CD4-positive, alpha-beta memory T cell (primary cell): ENCODE data around the gene SORCS2. TPM values are rescaled to one million over a fixed set of nuclear protein-coding genes. Genes with fewer than 3 reads are reported as not detected.
"Not testable (repeated sequence)": the region's sequence is repeated elsewhere in the genome, so short reads cannot be mapped to it uniquely, and the experiment has no call there.

ENCODE experiments used
- CTCF ChIA-PET: fragments of 350-600 bp; sonication (Branson Sonifier 250); formaldehyde crosslinking; loops from one replicate; lab custom pipeline; 2021; ENCODE audit warnings: inconsistent platforms; ENCODE audit not compliant: partially characterized antibody; lab: Charles Lee
- POLR2A ChIA-PET: fragments of 350-600 bp; sonication (Branson Sonifier 250); formaldehyde crosslinking; loops from one replicate; lab custom pipeline; 2021; ENCODE audit not compliant: partially characterized antibody; lab: Charles Lee
- DNase-seq, 5 donors: peaks; one replicate each; pipeline versions ENCODE4 v3.0.0 to v3.0.0-alpha.2; 2020 to 2022; ENCODE audit warnings: mixed read lengths in 1 of 5
- H3K27ac ChIP-seq: one replicate; pipeline ENCODE4 v1.7.0; 2013; ENCODE audit warnings: low read depth, low read length
- H3K27me3 ChIP-seq: 2 replicates; pipeline ENCODE4 v1.7.0; 2013; ENCODE audit warnings: mild to moderate bottlenecking, low read length, moderate library complexity; ENCODE audit not compliant: insufficient read depth
- H3K36me3 ChIP-seq: 2 replicates; pipeline ENCODE4 v1.7.0; 2013; ENCODE audit warnings: mild to moderate bottlenecking, low read length, moderate library complexity; ENCODE audit not compliant: insufficient read depth
- H3K4me1 ChIP-seq: 2 replicates; pipeline ENCODE4 v1.7.0; 2013; ENCODE audit warnings: mild to moderate bottlenecking, low read length, moderate library complexity; ENCODE audit not compliant: insufficient read depth
- H3K4me3 ChIP-seq, 2 donors: one replicate each; pipeline ENCODE4 v1.7.0; 2013; ENCODE audit warnings: low read length in 2 of 2, mild to moderate bottlenecking in 1 of 2
- H3K9me3 ChIP-seq, 2 donors: one replicate each; pipeline ENCODE4 v1.7.0; 2013; ENCODE audit warnings: low read length in 2 of 2, control low read depth in 1 of 2; ENCODE audit not compliant: control insufficient read depth in 1 of 2
- H3K27ac Mint-ChIP-seq, 7 donors: one replicate each; pipeline ENCODE4 v1.8.0; 2020 to 2021; ENCODE audit warnings: mixed read lengths in 7 of 7, mild to moderate bottlenecking in 6 of 7, inconsistent platforms in 3 of 7, moderate library complexity in 3 of 7
- H3K27me3 Mint-ChIP-seq, 2 donors: one replicate each; pipeline ENCODE4 v1.8.0; 2020 to 2021; ENCODE audit warnings: mixed read lengths in 2 of 2
- H3K36me3 Mint-ChIP-seq, 2 donors: one replicate each; pipeline ENCODE4 v1.8.0; 2020 to 2021; ENCODE audit warnings: mixed read lengths in 2 of 2, inconsistent platforms in 1 of 2, mild to moderate bottlenecking in 1 of 2
- H3K4me1 Mint-ChIP-seq, 4 donors: one replicate each; pipeline ENCODE4 v1.8.0; 2020 to 2021; ENCODE audit warnings: mixed read lengths in 4 of 4, mild to moderate bottlenecking in 1 of 4
- H3K4me3 Mint-ChIP-seq, 8 donors: one replicate each; pipeline ENCODE4 v1.8.0; 2020 to 2021; ENCODE audit warnings: mixed read lengths in 8 of 8, mild to moderate bottlenecking in 7 of 8, moderate library complexity in 6 of 8, inconsistent platforms in 3 of 8
- H3K9me3 Mint-ChIP-seq, 8 donors: one replicate each; pipeline ENCODE4 v1.8.0; 2020 to 2021; ENCODE audit warnings: mixed read lengths in 8 of 8, mild to moderate bottlenecking in 5 of 8, inconsistent platforms in 3 of 8, moderate library complexity in 1 of 8
- intact Hi-C: fragments of 100-400 bp; cut with micrococcal nuclease; formaldehyde crosslinking; loops from one replicate; pipeline ENCODE4 v1.15.1; 2023
- polyA plus RNA-seq, 2 donors: library from polyadenylated mRNA; unstranded; fragments of 300-500 nt; fragmentation: Illumina TruSeq; gene quantifications; one replicate each; pipeline ENCODE4 v1.2.3, GENCODE V29; 2021
- total RNA-seq, 2 experiments: library from RNA; stranded (reverse); gene quantifications; one replicate each; pipeline ENCODE4 v1.2.3, GENCODE V29; 2021

SORCS2 gene
- total and polyA plus RNA-seq, 4 experiments from 2014 or later = not detected

DNA sequence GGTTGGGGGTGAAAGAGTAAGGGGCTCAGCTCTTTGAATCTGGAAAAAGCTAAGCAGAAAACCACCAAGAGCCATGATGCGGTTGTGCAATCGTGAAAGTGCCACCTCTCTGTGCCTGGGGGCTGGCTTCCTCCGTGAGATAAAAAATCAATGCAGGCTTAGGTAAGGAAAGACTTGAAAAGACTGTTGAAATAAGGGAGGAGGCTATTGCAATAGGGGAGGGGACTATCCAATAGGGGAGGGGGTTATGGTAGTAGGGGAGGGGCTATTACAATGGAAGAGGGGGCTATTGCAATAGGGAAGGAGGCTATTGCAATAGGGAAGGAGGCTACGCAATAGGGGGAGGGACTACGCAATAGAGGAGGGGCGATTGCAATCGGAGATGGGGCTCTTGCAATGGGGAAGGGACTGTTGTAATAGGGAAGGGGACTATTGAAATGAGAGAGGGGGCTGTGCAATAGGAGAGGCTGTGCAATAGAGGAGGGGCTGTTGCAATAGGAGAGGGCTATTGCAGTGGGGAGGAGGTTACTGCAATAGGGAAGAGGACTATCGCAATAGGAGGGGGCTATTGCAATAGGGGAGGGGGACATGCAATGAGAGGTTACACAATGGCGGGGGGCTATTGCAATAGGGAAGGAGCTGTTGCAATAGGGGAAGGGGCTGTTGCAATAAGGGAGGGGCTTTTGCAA is 404.7 kb downstream of the SORCS2 start:
- no peak overlapping the region for H3K4me3 Mint-ChIP-seq
- ChIA-PET CTCF (interaction anchor here (0.6 kb wide), 1 partner anchor 878 kb away, joined by 3 read pairs; no protein-coding TSS in a partner anchor), POLR2A (no interaction called here)
- no peaks in the 10 kb centered on the region for H3K36me3 Mint-ChIP-seq
- no peak overlapping the region for H3K27ac Mint-ChIP-seq
- H3K27me3 Mint-ChIP-seq = peaks cover 4 to 15% of the 10 kb centered on the region in 2 donors
- no peak overlapping the region for H3K27ac ChIP-seq
- H3K36me3 ChIP-seq = no peaks in the 10 kb centered on the region
- H3K9me3 Mint-ChIP-seq = peaks cover 0 to 5% (median 0%) of the 10 kb centered on the region in 8 donors
- H3K4me3 ChIP-seq = no peak overlapping the region
- H3K4me1 Mint-ChIP-seq = no peaks in the 10 kb centered on the region
- no peaks in the 10 kb centered on the region for H3K9me3 ChIP-seq
- no peaks in the 10 kb centered on the region for H3K4me1 ChIP-seq
- no peak for DNase-seq
- intact Hi-C loops = no loop called here
- no peaks in the 10 kb centered on the region for H3K27me3 ChIP-seq

DNA sequence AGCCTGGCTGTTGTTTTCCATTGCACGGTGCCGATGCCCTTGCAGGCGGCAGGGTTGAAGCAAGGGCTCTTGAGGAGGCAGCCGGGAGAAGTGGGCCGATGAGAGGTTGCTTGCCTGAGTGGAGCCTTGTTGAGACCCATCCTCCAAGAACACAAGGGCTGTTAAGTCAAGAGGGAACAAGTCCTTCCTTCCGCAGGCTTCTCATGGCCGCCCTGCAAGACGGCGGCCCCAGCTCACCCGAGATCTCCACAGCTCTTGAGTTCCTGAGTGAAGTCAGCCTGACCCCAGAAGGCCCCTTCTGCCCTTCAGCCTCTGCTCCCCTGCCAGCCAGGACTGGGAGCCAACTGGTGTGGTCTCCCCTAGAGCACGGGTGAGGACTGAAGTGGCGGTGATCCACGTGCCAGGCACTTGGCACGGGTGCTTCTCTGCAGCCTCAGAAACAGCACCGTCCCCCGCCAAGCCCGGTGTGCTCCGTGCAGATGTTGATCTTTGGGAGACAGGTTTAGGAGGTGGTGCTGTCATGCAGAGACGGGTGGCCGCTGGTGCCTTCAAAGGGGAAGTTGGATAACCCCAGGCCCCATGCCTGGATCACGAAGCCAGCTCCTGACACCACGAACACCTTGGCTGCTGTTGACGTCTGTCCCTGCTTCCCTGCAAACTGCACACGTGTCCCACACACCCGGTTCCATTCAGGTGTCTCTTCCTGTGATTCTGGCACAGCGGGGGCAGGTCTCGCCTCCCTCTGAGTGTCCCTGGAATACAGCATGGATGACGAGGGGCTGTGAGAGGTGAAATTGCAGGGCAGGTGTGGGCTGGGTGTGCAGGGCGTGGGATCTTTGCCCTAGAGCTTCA is 406.8 kb downstream of the SORCS2 start:
- Mint-ChIP-seq H3K9me3 (peaks cover 0 to 13% (median 4%) of the 10 kb centered on the region in 8 donors), H3K4me3 (no peak overlapping the region), H3K27ac (no peak overlapping the region), H3K36me3 (no peaks in the 10 kb centered on the region), H3K27me3 (peaks cover 4 to 15% of the 10 kb centered on the region in 2 donors), H3K4me1 (no peaks in the 10 kb centered on the region)
- Histone ChIP-seq H3K27ac (no peak overlapping the region), H3K36me3 (no peaks in the 10 kb centered on the region), H3K9me3 (no peaks in the 10 kb centered on the region), H3K4me3 (no peak overlapping the region), H3K27me3 (no peaks in the 10 kb centered on the region), H3K4me1 (no peaks in the 10 kb centered on the region)
- intact Hi-C loops = no loop called here
- no peak for DNase-seq
- ChIA-PET CTCF (no interaction called here), POLR2A (no interaction called here)

DNA sequence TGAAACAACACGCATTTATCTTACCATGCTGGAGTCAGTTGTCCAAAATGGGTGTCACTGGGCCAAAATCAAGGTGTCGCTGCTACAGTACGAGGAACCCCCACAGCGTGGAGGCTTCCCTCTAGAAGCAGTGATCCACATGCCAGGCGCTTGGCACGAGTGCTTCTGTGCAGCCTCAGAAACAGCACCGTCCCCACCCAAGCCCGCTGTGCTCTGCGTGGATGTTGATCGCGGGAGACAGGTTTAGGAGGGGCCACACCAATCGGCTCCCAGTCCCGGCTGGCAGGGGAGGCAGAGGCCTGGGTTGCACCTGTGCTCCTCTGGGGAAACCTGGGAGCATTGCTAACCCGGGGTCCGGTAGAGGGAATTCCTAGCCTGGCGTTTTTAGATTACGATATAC is 407.9 kb downstream of the SORCS2 start:
- Mint-ChIP-seq H3K27ac (no peak overlapping the region), H3K4me1 (no peaks in the 10 kb centered on the region), H3K9me3 (peaks cover 0 to 15% (median 4%) of the 10 kb centered on the region in 8 donors), H3K36me3 (no peaks in the 10 kb centered on the region), H3K4me3 (no peak overlapping the region), H3K27me3 (peaks cover 2 to 15% of the 10 kb centered on the region in 2 donors)
- CTCF ChIA-PET = no interaction called here
- POLR2A ChIA-PET = no interaction called here
- Histone ChIP-seq H3K4me1 (no peaks in the 10 kb centered on the region), H3K9me3 (no peaks in the 10 kb centered on the region), H3K36me3 (no peaks in the 10 kb centered on the region), H3K27ac (no peak overlapping the region), H3K27me3 (no peaks in the 10 kb centered on the region), H3K4me3 (no peak overlapping the region)
- intact Hi-C loops = no loop called here
- no peak for DNase-seq

DNA sequence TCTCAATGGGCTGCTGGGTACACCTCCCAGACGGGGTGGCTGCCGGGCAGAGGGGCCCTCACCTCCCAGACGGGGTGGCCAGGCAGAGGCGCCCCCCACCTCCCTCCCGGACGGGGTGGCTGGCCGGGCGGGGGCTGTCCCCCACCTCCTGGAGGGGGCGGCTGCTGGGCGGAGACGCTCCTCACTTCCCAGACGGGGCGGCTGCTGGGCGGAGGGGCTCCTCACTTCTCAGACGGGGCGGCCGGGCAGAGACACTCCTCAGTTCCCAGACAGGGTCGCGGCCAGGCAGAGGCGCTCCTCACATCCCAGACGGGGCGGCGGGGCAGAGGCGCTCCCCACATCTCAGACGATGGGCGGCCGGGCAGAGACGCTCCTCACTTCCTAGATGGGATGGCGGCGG is 409.8 kb downstream of the SORCS2 start:
- H3K4me1 ChIP-seq, intact Hi-C loops, H3K27me3 Mint-ChIP-seq, POLR2A ChIA-PET, CTCF ChIA-PET, H3K27ac Mint-ChIP-seq, DNase-seq, H3K36me3 Mint-ChIP-seq, H3K4me1 Mint-ChIP-seq, H3K4me3 ChIP-seq, H3K4me3 Mint-ChIP-seq, H3K36me3 ChIP-seq, H3K27ac ChIP-seq, H3K27me3 ChIP-seq, H3K9me3 ChIP-seq: not testable (repeated sequence)
- H3K9me3 Mint-ChIP-seq = peaks cover 0 to 15% (median 4%) of the 10 kb centered on the region in 8 donors

DNA sequence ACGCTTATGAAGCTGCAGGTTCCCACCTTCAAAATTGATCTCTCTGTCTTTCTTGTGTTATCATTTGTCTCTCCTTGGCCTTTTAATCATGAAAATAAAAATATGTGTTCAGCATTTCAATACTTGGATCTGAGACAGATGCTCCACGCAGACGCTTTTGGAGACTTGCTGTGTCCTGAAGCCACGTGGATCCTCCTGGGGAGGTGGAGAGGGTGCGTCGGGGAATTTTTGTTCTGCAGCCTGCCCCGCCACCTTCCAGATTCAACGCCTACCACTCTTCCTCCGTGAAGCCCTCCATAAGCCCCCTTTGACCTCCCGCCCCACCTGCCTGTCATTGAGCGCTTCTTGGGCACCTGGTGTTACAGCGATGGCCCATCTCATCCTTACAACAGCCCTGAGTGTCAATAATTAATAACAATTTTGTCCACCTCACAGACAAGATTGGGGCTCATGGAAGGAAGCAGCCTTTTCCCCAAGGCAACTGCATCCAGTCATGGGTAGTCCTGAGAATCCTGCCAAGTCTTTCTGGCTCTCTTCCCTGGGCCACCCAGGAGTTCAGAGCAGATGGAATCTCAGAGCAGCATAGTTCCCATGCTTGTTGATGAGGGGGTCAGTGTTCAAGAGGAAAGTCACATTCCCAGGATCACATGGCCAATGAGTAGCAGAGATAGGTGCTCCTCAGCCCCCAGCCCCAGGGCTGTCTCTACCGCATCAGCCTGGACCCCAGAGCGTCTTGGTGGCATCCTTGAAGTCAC is 415.0 kb downstream of the SORCS2 start:
- no peak overlapping the region for H3K4me3 Mint-ChIP-seq
- ChIA-PET CTCF (no interaction called here), POLR2A (no interaction called here)
- Histone ChIP-seq H3K36me3 (no peaks in the 10 kb centered on the region), H3K4me1 (no peaks in the 10 kb centered on the region), H3K27ac (no peak overlapping the region), H3K9me3 (no peaks in the 10 kb centered on the region), H3K4me3 (no peak overlapping the region), H3K27me3 (no peaks in the 10 kb centered on the region)
- no peak for DNase-seq
- intact Hi-C loops = no loop called here
- no peak overlapping the region for H3K27ac Mint-ChIP-seq
- H3K36me3 Mint-ChIP-seq = no peaks in the 10 kb centered on the region
- H3K4me1 Mint-ChIP-seq = no peaks in the 10 kb centered on the region
- H3K9me3 Mint-ChIP-seq = peaks cover 0 to 11% (median 4%) of the 10 kb centered on the region in 8 donors
- peaks cover 2% of the 10 kb centered on the region in 2 donors for H3K27me3 Mint-ChIP-seq

DNA sequence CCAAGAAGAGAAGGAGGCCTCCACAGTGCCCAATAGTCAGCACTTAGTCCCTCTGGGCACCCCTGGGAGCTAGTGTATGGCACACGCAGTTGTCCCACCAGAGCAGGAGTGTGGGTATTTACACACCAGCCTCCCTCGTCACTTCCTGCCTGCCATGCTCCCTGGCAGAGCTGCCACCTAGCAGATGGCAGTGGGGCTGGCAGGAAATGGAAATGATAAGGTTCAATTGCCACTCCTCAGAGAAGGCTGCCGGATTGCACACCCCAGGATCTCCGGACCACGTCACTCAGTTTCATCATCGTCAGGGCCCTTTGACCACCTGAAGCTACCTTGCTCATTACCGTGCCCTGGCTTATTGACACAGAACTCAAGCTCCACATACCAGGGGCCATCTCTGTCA is 415.7 kb downstream of the SORCS2 start:
- H3K4me1 ChIP-seq = no peaks in the 10 kb centered on the region
- no peak overlapping the region for H3K4me3 ChIP-seq
- ChIA-PET CTCF (no interaction called here), POLR2A (no interaction called here)
- Mint-ChIP-seq H3K27me3 (peaks cover 2% of the 10 kb centered on the region in 2 donors), H3K4me3 (no peak overlapping the region), H3K4me1 (no peaks in the 10 kb centered on the region), H3K36me3 (no peaks in the 10 kb centered on the region), H3K27ac (no peak overlapping the region), H3K9me3 (peaks cover 0 to 8% (median 4%) of the 10 kb centered on the region in 8 donors)
- H3K27me3 ChIP-seq = no peaks in the 10 kb centered on the region
- intact Hi-C loops = no loop called here
- H3K36me3 ChIP-seq = no peaks in the 10 kb centered on the region
- DNase-seq = no peak
- no peaks in the 10 kb centered on the region for H3K9me3 ChIP-seq
- no peak overlapping the region for H3K27ac ChIP-seq

DNA sequence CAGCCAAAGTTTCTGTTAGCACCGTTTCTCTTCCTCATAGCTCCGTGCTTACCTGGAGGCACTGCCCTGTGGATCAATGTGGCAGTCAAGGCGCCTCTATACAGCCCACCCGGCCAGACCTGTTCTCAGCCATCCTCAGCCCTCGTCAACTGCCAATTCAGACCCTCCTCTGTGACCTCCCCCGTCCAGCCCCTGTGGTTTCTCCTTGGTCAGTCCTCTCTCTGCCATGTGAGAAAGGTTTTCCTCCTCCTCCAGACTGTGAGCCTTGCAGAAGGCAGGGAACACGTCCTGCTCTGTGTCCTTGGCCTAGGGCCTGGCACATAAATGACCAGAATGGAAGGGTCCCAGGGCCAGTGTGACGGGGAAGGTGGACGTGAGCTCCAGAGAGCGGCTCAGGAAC is 417.0 kb downstream of the SORCS2 start:
- Histone ChIP-seq H3K36me3 (no peaks in the 10 kb centered on the region), H3K9me3 (no peaks in the 10 kb centered on the region), H3K27ac (no peak overlapping the region), H3K4me3 (no peak overlapping the region), H3K27me3 (no peaks in the 10 kb centered on the region), H3K4me1 (no peaks in the 10 kb centered on the region)
- ChIA-PET POLR2A (no interaction called here), CTCF (no interaction called here)
- no peaks in the 10 kb centered on the region for H3K4me1 Mint-ChIP-seq
- no peaks in the 10 kb centered on the region for H3K36me3 Mint-ChIP-seq
- H3K4me3 Mint-ChIP-seq = no peak overlapping the region
- no peak for DNase-seq
- intact Hi-C loops = no loop called here
- peaks cover 0 to 2% (median 0%) of the 10 kb centered on the region in 8 donors for H3K9me3 Mint-ChIP-seq
- peaks cover 2% of the 10 kb centered on the region in 2 donors for H3K27me3 Mint-ChIP-seq
- H3K27ac Mint-ChIP-seq = no peak overlapping the region
